Chondrocyte (in vitro differentiated cells): ENCODE data around the gene SLAIN1. TPM values are rescaled to one million over a fixed set of nuclear protein-coding genes. Genes with fewer than 3 reads are reported as not detected.

Source experiments
- DNase-seq: peaks from one replicate; pipeline ENCODE4 v3.0.0; 2021; ENCODE audit warnings: mixed read lengths, low spot score
- H3K27ac Mint-ChIP-seq: one replicate; pipeline ENCODE4 v1.8.0; 2021; ENCODE audit warnings: mild to moderate bottlenecking, moderate library complexity, mixed read lengths; ENCODE audit not compliant: unreplicated experiment
- H3K27me3 Mint-ChIP-seq: 2 replicates; pipeline ENCODE4 v1.8.0; 2021; ENCODE audit warnings: low read depth, mixed read lengths
- H3K36me3 Mint-ChIP-seq: 2 replicates; pipeline ENCODE4 v1.8.0; 2021; ENCODE audit warnings: low read depth, mixed read lengths
- H3K4me1 Mint-ChIP-seq: 2 replicates; pipeline ENCODE4 v1.8.0; 2021; ENCODE audit warnings: low read depth, mild to moderate bottlenecking, mixed read lengths
- H3K4me3 Mint-ChIP-seq: one replicate; pipeline ENCODE4 v1.8.0; 2021; ENCODE audit warnings: mild to moderate bottlenecking, moderate library complexity, mixed read lengths; ENCODE audit not compliant: unreplicated experiment
- H3K9me3 Mint-ChIP-seq: 2 replicates; pipeline ENCODE4 v1.8.0; 2021; ENCODE audit warnings: low read depth, mixed read lengths
- total RNA-seq: library from RNA; stranded (reverse); gene quantifications from 3 replicates; pipeline ENCODE4 v1.2.1, GENCODE V29; 2021
- TF ChIP-seq, protein P1 (sequence below): fragments of 200-600 bp; sonication (generic); IDR thresholded peaks from 2 replicates; pipeline ENCODE4 v1.5.0; 2021; ENCODE audit warnings: antibody characterized with exemption, mild to moderate bottlenecking, moderate library complexity

Gene SLAIN1
- total RNA-seq, 1 donor from 2014 or later, result 0.82 TPM

DNA sequence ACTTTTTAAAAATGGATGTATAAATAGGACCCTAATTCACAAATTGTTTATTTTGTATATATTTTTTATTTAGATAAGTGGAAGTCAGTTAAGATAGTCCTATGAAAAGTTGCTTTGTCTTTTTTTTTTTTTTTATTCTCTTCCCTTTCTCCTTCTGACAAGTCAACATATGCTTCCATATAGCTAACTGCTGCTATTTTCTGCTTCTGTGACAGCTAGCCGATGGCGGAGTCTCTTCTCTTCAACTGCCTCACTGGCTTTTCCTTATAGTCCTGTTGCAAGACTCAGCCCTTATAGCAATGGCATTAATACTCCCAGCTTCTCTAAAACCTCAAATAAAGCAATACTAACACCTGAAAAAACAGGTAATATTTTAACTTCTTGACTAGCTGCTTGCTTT is 45.3 kb downstream of the SLAIN1 start:
- Mint-ChIP-seq H3K4me1 (no peaks in the 10 kb centered on the region), H3K27ac (no peak overlapping the region), H3K9me3 (no peaks in the 10 kb centered on the region), H3K27me3 (peaks cover 5% of the 10 kb centered on the region), H3K4me3 (no peak overlapping the region), H3K36me3 (no peaks in the 10 kb centered on the region)
- no peak for DNase-seq
- TF ChIP-seq, protein P1, sequence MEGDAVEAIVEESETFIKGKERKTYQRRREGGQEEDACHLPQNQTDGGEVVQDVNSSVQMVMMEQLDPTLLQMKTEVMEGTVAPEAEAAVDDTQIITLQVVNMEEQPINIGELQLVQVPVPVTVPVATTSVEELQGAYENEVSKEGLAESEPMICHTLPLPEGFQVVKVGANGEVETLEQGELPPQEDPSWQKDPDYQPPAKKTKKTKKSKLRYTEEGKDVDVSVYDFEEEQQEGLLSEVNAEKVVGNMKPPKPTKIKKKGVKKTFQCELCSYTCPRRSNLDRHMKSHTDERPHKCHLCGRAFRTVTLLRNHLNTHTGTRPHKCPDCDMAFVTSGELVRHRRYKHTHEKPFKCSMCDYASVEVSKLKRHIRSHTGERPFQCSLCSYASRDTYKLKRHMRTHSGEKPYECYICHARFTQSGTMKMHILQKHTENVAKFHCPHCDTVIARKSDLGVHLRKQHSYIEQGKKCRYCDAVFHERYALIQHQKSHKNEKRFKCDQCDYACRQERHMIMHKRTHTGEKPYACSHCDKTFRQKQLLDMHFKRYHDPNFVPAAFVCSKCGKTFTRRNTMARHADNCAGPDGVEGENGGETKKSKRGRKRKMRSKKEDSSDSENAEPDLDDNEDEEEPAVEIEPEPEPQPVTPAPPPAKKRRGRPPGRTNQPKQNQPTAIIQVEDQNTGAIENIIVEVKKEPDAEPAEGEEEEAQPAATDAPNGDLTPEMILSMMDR, result no peak

DNA sequence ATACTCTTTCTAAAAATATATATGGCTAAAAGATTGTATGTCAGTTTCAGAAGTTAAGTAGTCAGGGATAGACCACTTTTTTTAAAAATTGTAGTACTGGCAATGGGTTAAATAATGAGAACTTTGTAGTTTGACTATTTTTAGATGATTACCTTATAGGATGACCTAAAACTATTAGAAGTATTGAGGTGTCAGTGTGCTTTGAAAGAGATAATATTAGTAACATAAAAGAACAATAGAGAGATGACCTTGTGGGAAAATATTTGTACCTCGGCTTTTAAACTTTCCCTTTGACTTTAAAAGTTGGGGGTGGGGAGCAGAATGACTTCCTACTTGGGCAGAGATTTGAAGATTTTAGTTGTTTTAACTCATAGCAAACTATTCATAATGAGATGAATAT is 48.3 kb downstream of the SLAIN1 start:
- H3K4me1 Mint-ChIP-seq, result no peaks in the 10 kb centered on the region

DNA sequence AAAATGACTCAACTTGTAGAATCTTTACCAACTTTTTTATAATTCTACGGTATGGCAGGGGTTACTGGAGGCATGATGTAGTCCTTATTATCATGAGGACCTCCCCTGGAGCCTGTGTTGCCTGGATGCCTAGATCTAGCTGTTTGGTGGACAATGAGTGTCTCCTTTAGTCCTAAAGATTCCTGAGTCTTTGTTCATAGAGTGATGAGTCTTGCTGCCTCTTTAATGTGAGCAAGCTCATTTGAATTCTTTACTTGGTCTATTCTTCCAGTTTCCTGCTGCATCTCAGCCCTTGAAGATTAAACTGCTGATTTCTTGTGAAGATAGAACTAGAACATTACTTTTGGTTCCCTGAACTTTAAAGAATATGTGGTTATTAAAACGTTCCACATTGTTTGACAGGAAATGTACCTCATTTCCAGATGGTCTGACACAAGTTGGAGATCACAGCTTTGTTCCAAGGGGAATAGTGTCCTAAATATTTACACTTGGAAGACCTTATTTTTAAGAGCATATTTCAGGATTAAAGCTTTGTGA is 51.9 kb downstream of the SLAIN1 start:
- no peaks in the 10 kb centered on the region for H3K36me3 Mint-ChIP-seq
- H3K27ac Mint-ChIP-seq, result no peak overlapping the region
- H3K4me3 Mint-ChIP-seq, result no peak overlapping the region
- H3K27me3 Mint-ChIP-seq, result peaks cover 19% of the 10 kb centered on the region
- TF ChIP-seq, protein P1, result no peak
- no peaks in the 10 kb centered on the region for H3K9me3 Mint-ChIP-seq
- DNase-seq, result no peak
- no peaks in the 10 kb centered on the region for H3K4me1 Mint-ChIP-seq

More for the DNA sequence above, 48.3 kb downstream of the SLAIN1 start:
- TF ChIP-seq, protein P1, result no peak
- H3K4me3 Mint-ChIP-seq, result no peak overlapping the region
- H3K9me3 Mint-ChIP-seq, result no peaks in the 10 kb centered on the region
- peaks cover 13% of the 10 kb centered on the region for H3K27me3 Mint-ChIP-seq
- H3K27ac Mint-ChIP-seq, result no peak overlapping the region
- no peak for DNase-seq
- no peaks in the 10 kb centered on the region for H3K36me3 Mint-ChIP-seq

DNA sequence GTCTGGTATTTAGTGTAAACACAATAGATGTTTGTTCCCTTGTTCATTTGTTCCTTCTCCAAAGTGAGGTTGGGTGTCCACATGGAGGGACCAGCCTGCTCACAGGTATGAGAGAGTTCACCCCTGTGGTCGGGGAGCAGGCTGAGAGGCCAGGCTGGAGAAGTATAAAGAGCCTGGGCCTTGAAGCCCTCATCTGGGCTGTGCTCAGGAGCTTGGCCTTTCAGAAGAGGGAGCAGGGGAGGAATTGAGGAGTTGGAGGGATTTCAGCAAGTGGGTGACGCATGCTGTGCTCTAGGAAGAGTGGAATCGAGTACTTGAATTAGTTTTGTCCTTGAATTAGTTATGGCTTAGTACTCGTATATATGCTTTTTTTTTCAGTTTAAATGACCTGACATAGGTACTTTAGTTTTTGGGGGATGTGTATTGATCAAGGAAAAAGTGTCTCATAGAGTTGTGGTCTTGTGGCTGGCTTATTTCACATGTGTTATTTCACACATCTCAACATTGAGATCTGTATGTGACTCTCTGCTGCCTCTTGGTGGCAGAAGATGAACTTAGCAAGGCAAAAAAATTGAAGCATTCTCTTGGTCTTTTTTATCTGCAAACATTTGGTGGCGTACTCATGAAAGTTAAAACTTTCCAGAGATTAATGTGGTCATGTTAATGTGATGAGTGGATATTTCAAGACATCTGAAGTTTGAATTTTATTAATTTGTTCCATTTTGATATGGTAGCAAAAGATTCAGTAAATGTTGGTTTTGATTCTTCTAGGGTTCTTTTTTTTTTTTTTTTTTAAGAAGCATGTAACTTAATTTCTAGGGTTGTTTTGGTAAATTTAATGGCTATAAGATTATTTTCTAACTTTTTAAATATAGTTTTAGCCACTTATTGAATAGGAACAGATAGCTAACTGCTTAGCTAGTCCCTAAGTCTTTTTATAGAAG is 54.3 kb downstream of the SLAIN1 start:
- no peaks in the 10 kb centered on the region for H3K36me3 Mint-ChIP-seq
- TF ChIP-seq, protein P1, result peak; percentile 87
- H3K27ac Mint-ChIP-seq, result no peak overlapping the region
- no peak for DNase-seq
- no peaks in the 10 kb centered on the region for H3K9me3 Mint-ChIP-seq
- no peak overlapping the region for H3K4me3 Mint-ChIP-seq
- H3K27me3 Mint-ChIP-seq, result peaks cover 23% of the 10 kb centered on the region
- no peaks in the 10 kb centered on the region for H3K4me1 Mint-ChIP-seq

DNA sequence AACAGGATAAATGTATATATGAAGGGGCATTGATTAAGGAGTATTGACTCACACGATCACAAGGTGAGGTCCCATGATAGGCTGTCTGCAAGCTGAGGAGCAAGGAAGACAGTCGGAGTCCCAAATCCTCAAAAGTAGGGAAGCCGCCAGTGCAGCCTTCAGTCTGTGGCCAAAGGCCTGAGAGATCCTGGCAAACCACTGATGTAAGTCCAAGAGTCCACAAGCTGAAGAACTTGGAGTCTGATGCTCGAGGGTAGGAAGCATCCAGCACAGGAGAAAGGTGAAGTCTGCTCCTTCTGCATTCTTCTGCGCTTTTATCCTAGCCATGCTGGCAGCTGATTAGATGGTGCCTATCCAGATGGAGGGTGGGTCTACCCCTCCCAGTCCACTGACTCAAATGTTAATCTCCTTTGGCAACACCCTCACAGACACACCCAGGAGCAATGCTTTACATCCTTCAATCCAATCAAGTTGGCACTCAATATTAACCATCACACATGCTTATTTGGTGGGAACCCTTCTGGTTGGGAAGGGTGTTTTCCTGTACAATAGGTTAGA is 55.1 kb downstream of the SLAIN1 start:
- H3K4me1 Mint-ChIP-seq, result no peaks in the 10 kb centered on the region
- TF ChIP-seq, protein P1, result no peak
- no peak overlapping the region for H3K4me3 Mint-ChIP-seq
- no peaks in the 10 kb centered on the region for H3K36me3 Mint-ChIP-seq
- no peak for DNase-seq
- peaks cover 21% of the 10 kb centered on the region for H3K27me3 Mint-ChIP-seq
- H3K27ac Mint-ChIP-seq, result no peak overlapping the region
- no peaks in the 10 kb centered on the region for H3K9me3 Mint-ChIP-seq
